HT1080 (cell line): ENCODE data around the gene SULT4A1. TPM values are rescaled to one million over a fixed set of nuclear protein-coding genes. Genes with fewer than 3 reads are reported as not detected.

Experiments
- DNase-seq: peaks from one replicate; pipeline ENCODE4 v3.0.0-alpha.2; 2015; ENCODE audit warnings: low read depth
- total RNA-seq: library from RNA; depleted of rRNA; stranded (reverse); fragments of >200 nt; shearing (Covaris generic); gene quantifications from 2 replicates; pipeline ENCODE4 v1.2.3, GENCODE V29; 2014

Gene SULT4A1
- total RNA-seq, 1 experiment from 2014 or later: 0.26 TPM

GRCh38 chr22:43861529-43861928, 784 bp downstream of the SULT4A1 start:
- DNase-seq: no peak

- no peak for DNase-seq
Measured at GRCh38 chr22:43860831-43861230, 1.5 kb downstream of the SULT4A1 start.

GRCh38 chr22:43860126-43860525, 2.2 kb downstream of the SULT4A1 start:
- no peak for DNase-seq

- no peak for DNase-seq
Measured at GRCh38 chr22:43859621-43860020, 2.7 kb downstream of the SULT4A1 start.

- DNase-seq: no peak
Measured at GRCh38 chr22:43859176-43859575, 3.1 kb downstream of the SULT4A1 start.

GRCh38 chr22:43858156-43858895, 4.0 kb downstream of the SULT4A1 start:
- DNase-seq: no peak

GRCh38 chr22:43857367-43857766, 4.9 kb downstream of the SULT4A1 start:
- DNase-seq: no peak

- DNase-seq: no peak
Measured at GRCh38 chr22:43855431-43855830, 6.9 kb downstream of the SULT4A1 start.

GRCh38 chr22:43854786-43855271, 7.5 kb downstream of the SULT4A1 start:
- DNase-seq: no peak

- no peak for DNase-seq
Measured at GRCh38 chr22:43854121-43854785, 8.1 kb downstream of the SULT4A1 start.

GRCh38 chr22:43853328-43853931, 8.9 kb downstream of the SULT4A1 start:
- DNase-seq: no peak

- no peak for DNase-seq
Measured at GRCh38 chr22:43852573-43853327, 9.6 kb downstream of the SULT4A1 start.

- DNase-seq: no peak
Measured at GRCh38 chr22:43851979-43852307, 10.4 kb downstream of the SULT4A1 start.

- DNase-seq: no peak
Measured at GRCh38 chr22:43851058-43851978, 11.0 kb downstream of the SULT4A1 start.

- DNase-seq: no peak
Measured at GRCh38 chr22:43850529-43850928, 11.8 kb downstream of the SULT4A1 start.

- DNase-seq: no peak
Measured at GRCh38 chr22:43849731-43850130, 12.6 kb downstream of the SULT4A1 start.

GRCh38 chr22:43848366-43849171, 13.7 kb downstream of the SULT4A1 start:
- no peak for DNase-seq

GRCh38 chr22:43847376-43848289, 14.7 kb downstream of the SULT4A1 start:
- DNase-seq: no peak

GRCh38 chr22:43846966-43847365, 15.3 kb downstream of the SULT4A1 start:
- no peak for DNase-seq
